T47D (cell line): ENCODE measurements around the gene SPATA9.
"Not testable (repeated sequence)": the region's sequence is repeated elsewhere in the genome, so short reads cannot be mapped to it uniquely, and the experiment has no call there.

Experiments used
- DNase-seq, 2 experiments: peaks; one replicate each; pipeline versions ENCODE4 v3.0.0 to v3.0.0-alpha.2; 2011 to 2012; ENCODE audit warnings: low read depth in 1 of 2, low spot score in 1 of 2
- JUND ChIP-seq: IDR thresholded peaks from 2 replicates; pipeline ENCODE4 v1.6.1; 2012; ENCODE audit warnings: low read depth
- in situ Hi-C: cut with HindIII; loops from 2 replicates; pipeline ENCODE4 v1.10.0; 2016; ENCODE audit warnings: low sequenced_read_pairs, low pct_unique_long_range_greater_than_20kb

Gene SPATA9

GRCh38 chr5:95641741-95642220, 41.0 kb downstream of the SPATA9 start:
- no peak for TF ChIP-seq JUND
- DNase-seq = peak in 1 of 2 experiments; percentile 63
- in situ Hi-C loops = no loop called here

GRCh38 chr5:95638632-95639031, 44.2 kb downstream of the SPATA9 start:
- TF ChIP-seq JUND = no peak
- DNase-seq = no peak
- in situ Hi-C loops = no loop called here

GRCh38 chr5:95634081-95634480, 48.7 kb downstream of the SPATA9 start:
- no peak for TF ChIP-seq JUND
- in situ Hi-C loops = no loop called here
- no peak for DNase-seq

- TF ChIP-seq JUND = no peak
- no peak for DNase-seq
- in situ Hi-C loops = no loop called here
Observed at GRCh38 chr5:95633671-95634070, 49.1 kb downstream of the SPATA9 start.

GRCh38 chr5:95632942-95633341, 49.8 kb downstream of the SPATA9 start:
- DNase-seq, in situ Hi-C loops: not testable (repeated sequence)

- TF ChIP-seq JUND = no peak
- in situ Hi-C loops = no loop called here
- DNase-seq = no peak
Observed at GRCh38 chr5:95631991-95632675, 50.7 kb downstream of the SPATA9 start.

GRCh38 chr5:95631255-95631958, 51.4 kb downstream of the SPATA9 start:
- in situ Hi-C loops = no loop called here
- DNase-seq = no peak
- TF ChIP-seq JUND = no peak

GRCh38 chr5:95630394-95630917, 52.3 kb downstream of the SPATA9 start:
- in situ Hi-C loops = no loop called here
- DNase-seq = no peak
- no peak for TF ChIP-seq JUND

GRCh38 chr5:95628933-95629332, 53.9 kb downstream of the SPATA9 start:
- TF ChIP-seq JUND = no peak
- in situ Hi-C loops = no loop called here
- DNase-seq = no peak

- in situ Hi-C loops = no loop called here
- no peak for TF ChIP-seq JUND
- DNase-seq = no peak
Observed at GRCh38 chr5:95627971-95628810, 54.6 kb downstream of the SPATA9 start.

- TF ChIP-seq JUND = no peak
- in situ Hi-C loops = no loop called here
Observed at GRCh38 chr5:95626701-95627100, 56.1 kb downstream of the SPATA9 start.

GRCh38 chr5:95624368-95624767, 58.4 kb downstream of the SPATA9 start:
- no peak for DNase-seq
- TF ChIP-seq JUND = no peak
- in situ Hi-C loops = no loop called here

More at GRCh38 chr5:95626701-95627100, 56.1 kb downstream of the SPATA9 start:
- DNase-seq = no peak

- TF ChIP-seq JUND = no peak
- DNase-seq = no peak
- in situ Hi-C loops = no loop called here
Observed at GRCh38 chr5:95623706-95624105, 59.1 kb downstream of the SPATA9 start.
